Stimulated activated CD4-positive, alpha-beta T cell treated with anti-CD3 and anti-CD28 coated beads, Interleukin-12 subunit alpha, Interleukin-12 subunit beta, amount 100 ng/mL, for 24 hours (primary cell): Measurements from ENCODE around the gene BAIAP2.
A peak's percentile ranks its signal among the peaks of the same experiment; 100 is the strongest.

Source experiments
- DNase-seq, 2 experiments: peaks; one replicate each; pipeline ENCODE4 v3.0.0-alpha.2; 2020; ENCODE audit warnings: low read depth in 2 of 2

The BAIAP2 gene

DNA sequence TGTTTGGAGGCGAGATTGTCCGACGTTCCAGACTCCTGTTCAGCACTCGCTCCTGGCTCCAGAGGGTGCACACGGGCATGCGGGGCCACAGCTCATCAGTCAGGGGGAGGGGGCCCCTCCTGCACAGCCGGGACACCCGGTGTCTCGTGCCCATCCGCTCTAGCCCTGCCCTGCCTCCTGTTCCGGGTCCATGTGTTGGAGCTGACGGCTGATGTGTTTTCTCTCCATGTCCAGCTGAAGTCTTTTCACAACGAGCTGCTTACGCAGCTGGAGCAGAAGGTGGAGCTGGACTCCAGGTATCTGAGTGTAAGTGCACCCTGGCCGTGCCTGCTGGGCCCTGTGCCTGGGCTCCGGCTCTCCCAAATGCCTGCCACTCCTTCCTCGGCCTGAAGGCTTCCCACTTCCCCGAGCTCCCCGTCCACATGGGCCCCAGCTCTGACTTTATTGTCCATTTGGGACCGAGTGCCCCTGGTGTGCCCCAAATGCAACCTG lies 50.5 kb downstream of the BAIAP2 start:
- no peak for DNase-seq

DNA sequence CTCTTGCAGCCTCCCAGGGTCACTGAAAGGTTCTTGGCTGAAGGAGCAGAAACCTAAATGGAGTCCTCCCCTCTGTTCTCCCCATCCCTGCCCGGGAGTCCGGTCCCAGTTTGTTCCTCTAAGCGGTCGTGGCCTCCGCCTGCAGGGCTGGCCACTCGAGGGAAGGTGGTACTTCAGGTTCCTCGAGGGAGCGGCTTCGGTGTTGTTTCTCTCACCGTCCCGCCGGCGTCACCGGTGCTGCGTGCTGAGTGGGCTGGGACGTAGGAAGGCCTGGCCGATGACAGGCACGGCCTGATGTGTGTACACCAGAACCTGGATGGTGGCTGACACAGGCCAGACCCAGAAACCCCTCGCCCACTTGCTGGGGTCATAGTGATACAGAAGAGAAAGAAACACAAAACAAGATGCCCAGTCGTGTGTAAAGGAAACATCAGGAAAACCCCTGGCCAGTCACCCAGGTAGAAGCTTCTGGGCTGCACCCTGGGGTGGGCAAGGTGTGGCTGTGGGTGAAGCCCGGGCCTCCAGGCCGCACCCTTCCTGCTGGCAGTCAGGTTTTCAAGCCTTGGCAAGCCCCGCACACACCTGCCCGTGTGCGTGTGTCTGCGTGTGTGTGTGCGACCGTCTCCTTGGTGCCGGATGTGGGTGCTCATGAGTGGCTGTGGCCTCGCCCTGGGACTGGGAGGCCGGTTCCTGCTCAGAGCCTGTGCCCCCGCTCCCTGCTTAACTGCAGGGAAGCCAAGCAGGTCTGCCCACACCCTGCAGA lies 52.0 kb downstream of the BAIAP2 start:
- no peak for DNase-seq

DNA sequence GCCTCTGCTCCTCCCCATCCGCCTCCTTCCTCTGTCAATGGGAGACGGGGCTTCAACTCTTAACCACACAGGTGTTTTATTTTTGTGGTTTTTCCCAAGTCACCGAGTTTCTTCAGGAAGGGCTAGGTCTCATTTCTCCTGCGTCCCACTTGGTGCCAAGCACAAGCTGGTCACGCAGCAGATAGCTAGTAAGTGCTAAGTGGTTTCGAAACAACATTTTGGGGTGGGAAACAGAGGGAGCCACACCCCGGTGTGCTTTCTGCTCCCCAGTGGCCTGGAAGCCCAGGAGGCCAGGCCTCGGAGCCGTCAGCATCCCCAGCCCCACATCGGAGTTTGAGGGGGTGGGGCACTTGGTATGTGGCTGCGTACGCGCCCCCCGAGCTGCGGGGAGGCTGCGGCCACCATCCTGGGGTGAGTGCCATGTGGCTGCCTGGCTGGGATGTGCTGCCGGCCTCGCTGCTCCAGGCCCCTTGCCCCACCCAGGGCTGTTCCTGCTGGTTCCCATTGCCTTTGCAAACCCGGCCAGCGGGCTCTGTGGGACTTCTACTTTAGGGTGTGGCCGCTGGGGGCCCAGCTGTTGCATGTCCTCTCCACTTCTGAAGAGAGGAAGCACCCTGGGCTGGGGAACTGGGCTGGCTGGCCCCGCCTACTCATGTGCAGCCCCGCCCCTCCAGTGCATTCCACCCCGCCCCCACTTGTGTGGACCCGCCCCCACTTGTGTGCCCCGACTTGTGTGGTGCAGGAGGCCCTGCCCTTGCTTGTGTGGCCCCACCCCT lies 55.6 kb downstream of the BAIAP2 start:
- DNase-seq = peak in 1 of 2 experiments; percentile 12

DNA sequence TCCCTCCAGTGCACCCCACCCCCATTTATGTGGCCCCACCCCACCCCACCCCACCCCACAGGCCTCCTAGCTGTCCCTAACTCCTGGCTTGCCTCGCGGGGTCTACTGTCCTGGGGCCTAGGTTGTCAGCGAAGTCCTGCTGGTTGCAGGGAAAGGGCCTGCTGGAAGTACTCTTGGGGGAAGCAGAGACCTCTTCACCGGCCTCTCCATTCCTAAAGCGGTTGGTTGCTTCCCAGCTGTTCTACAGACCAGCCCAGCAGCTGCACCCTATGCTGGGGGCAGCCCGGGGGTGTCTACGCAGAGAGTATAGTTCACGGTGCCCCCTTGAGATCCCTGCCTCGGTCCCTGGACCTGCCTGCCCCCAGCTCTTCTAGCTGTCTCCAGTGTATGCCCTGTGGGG lies 56.2 kb downstream of the BAIAP2 start:
- DNase-seq = no peak

DNA sequence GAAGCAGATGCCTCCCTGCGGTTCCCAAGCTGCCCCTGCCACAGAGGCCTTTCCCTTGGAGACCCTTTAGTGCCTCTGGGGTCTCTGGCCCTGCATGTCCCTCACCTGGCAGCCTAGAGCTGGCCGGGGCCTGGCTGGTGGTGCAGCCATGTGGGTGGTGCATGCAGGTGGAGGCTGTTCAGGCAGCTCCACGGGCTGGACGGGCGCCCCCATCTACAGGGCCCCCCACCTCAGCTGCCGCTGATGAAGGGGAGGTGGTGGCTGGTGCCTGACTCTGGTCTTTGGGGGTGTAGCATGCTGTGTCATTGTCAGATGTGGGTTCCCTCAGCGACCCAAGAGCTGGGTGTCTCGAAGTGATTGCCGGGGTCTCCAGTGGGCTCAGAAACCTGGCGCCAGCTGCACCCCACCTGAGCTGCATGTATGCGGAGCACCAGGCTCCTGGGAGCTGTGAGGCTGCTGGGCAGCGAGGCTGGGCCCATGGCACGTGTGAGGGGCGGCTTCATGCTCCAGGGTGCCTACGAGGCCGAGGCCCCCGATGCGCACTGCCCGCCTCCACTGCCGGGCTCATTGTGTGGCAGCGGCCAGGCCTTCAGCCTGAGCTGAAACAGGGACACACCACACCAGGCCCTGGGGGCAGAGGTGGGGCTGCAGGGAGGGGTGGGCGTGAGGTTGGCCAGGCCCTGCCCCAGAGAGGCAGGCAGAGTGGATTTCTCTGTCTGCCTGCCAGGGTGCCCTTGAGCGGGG lies 57.0 kb downstream of the BAIAP2 start:
- no peak for DNase-seq

DNA sequence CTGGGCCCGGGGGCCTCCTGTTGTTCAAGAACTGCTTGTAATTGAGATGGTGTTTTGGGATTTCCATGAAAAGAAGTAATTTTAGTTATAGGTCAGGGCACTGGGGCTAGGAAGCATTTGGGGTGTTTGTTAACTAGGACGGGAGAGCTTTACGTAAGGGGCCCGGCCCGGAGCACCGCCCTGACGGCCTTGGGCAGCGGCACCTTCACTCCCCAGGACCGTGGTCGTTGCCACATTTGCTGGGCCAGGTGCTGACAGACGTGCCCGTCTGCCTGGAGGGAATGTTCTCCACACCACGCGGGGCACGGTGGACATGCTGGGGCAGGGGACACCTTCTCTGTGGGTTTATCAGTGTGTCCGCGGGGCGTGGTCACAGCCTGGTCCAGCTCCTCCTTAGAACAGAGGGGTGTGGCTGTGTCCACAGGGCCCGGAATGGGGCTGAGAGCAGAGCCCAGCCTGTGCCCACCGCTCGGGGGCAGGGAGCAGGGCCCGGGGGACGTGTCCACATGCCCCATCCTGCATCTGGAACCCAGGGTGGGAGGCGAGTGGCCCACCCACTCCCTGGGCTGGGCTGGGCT lies 57.7 kb downstream of the BAIAP2 start:
- no peak for DNase-seq

DNA sequence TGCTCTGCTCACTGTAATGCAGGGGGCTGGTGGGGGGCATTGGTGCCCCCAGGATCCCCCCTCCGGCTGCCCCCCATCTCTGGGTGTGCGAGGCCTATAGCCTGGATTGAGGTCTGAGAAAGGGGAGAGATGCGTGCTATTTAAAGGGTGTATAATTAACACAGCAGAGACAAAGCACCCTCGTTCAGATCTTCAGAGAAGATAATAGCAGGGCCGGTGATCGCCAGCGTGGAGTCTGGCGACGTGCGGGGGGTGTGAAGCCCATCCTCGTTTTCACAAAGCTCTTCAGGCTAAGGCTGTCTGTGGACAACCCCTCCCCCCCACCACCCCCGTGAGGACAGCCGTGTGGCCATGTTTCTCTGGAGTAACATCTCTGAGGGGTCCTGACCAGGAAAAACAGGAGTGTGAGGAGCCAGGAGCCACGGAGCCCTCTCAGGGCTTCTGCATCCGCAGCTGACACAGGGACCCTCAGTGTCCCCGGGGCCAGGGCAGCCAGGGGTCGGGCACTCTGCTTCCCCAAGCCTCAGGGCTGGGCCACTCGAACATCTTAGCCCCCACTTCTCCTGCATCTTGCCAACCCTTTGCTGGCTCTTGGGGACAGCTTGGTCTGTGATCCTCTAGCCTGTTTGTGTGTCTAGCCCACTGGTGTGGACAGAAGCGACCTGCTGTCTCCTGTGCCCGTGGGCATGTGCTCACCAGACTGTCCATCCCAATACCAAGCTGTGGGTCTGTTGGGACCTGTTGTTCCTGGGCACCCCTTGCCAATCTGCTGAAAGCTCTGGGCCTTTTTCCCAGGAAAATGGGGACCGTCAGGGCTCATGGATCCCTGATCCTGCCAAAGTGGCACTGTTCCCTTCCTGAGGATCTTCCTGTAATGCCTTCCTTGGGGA lies 58.9 kb downstream of the BAIAP2 start:
- no peak for DNase-seq

DNA sequence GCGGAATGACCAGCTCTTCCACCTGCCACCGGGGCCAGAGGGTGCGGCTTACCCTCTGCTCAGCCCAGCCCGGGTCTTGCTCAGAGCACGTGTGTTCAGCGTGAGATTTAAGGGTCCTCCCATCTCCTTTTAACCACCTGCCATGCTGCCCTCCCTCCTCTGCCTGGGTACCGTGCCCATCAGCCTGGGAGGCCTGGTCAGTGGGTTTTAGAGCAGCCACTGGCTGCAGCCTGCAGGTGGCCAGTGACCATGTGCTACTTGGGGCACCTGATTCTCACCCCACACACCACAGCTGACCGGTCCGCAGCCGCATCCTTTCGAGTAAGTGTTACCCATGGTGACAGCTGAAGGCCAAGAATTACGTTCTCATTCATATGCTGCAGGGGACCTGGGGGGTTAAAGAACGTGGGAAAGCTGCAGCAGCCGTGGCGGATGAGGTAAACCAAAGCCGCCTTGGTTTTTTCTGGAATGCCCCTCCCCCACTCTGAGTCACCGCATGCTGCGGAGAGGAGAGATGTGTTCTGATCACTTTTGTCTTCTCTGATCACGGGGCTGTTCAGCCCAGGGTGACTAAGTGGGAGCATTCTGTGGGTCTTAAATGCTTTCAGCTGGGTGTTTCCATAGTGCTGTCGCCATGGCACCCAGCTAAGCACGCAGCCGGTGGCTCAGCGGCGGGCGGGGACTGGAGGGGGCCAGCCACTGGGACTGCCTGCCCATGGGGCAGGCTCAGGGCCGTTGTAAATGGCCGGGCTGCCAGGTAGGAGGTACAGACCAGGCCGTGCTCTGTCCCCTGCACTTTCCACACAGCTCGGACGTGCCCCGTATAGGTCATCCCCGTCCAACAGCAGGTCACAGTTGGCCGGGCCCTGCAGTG lies 59.8 kb downstream of the BAIAP2 start:
- DNase-seq = peak; percentile 57 to 79

DNA sequence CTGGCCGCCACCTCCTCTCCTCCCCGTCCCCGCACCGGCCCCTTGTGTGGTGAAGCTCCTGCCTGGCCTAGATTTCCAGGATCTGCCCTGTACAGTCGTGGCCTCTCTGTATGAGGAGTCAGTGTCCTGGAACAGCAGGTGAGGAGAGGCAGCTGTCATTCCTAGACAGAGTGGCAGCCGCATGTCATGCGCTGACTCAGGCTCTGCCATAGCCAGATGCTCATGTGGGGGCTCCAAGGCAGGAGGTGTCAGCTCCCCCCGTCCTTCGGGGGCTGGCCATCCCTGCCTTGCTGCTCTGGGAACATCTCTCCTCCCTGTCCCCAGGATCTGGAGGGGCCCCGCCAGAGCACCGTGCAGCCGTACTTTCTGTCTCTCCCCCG lies 60.4 kb downstream of the BAIAP2 start:
- DNase-seq = no peak

DNA sequence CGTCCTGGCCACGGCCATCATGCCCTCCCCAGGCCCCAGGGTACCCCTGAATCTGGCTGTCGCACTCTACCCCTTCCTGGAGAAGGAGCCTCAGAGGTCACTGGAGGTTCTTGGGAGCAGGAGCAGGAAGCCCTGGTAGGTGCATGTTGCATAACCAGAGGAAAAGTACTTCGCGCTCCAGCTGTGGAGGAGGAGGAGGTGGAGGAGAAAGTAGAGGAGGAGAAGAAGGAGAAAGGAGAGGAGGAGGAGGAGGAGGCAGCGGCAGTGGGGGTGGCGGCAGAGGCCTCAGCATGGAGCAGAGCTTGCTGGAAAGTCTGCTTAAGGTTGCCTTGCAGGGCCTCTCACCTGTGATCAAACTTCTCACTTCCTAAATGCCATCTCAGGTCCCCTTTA lies 61.8 kb downstream of the BAIAP2 start:
- DNase-seq = no peak

DNA sequence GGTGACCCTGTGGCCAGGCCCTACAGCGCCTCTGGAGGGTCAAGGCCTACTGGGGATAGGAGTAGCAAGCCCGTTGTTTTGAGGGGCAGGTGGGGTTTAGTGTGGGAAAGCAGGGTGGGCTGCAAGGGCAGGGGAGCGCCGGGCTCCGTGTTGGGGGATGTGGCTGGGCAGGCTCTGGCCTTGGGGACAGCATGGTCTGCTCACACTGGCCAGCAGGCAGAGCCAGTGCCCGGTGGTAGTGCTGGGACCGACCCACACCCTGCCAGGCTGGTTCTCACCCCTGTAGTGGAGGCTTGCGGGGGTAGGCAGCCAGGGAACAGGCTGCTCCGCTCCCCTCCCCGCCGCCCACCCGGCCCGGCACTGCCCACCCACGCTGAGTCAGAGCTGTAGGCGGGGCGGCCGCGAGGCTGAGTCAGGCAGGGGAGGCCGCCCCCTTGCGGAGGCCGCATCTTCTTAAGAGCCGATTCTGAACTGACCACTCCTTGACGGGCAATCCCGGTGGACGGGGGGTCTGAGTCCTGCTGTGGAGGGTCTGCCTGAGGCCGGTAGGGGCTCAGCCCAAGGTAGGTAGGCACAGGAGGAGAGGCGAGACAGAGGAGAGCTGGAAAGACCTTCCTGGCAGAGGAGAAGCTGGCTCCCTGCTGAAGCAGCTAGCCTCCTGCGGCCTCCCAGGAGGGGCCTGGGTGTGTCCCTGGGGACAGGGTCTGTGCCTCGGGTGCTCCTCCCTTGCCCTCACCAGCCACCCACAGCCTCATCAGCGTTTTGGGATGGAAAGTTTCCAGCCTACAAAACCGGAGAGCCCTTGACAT lies 62.4 kb downstream of the BAIAP2 start:
- peak in 1 of 2 experiments; percentile 15 for DNase-seq

DNA sequence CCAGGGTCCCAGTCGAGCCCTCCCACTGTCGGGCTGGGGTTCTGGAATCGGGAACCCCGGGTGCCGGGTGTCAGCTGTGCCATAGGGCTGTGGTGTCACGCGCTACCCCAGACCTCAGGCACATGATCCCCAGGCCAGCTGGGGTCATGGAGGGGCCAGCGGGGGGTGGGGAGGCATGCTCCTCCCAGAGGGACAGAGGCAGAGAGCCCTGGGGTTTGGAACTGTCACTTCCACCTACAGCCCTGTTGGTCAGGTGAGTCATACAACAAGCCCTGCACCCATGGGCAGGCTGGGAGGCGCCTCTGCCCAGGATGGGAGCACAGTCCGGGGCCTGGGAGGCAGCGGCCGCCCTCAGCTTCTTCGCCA lies 63.0 kb downstream of the BAIAP2 start:
- DNase-seq = no peak

DNA sequence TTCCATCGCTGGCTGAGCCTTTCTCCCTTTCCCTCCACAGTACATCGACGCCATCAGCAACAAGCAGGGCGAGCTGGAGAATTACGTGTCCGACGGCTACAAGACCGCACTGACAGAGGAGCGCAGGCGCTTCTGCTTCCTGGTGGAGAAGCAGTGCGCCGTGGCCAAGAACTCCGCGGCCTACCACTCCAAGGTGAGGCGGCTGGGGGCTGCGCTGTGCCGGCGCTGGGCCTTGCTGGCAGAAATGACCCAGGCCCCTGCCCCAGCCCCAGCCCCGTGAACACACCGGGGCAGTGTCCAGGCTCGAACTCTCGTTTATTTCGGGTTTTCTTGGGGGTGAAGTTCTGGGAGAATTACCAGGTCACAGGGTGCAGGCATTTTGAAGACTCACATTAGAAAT lies 64.9 kb downstream of the BAIAP2 start:
- no peak for DNase-seq

DNA sequence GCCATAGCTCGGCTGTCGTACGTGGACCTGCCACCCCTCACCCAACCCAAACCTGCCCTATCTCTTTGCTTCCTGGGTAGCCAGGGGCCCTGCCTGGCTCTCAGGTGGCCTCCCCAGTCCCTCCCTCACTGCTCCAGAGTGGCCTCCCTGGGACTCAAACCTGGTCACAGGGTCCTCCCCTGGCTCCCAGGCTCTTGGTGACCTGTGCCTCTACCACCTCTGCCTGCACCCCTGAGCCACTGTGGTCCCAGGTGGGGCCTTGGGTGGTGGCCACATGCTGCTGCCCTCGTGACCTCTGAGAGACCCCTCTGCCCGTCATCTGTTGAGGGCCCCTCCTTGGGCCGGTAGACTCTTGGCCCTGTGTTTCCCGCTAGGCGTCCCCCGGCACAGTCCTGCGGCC lies 65.7 kb downstream of the BAIAP2 start:
- no peak for DNase-seq

DNA sequence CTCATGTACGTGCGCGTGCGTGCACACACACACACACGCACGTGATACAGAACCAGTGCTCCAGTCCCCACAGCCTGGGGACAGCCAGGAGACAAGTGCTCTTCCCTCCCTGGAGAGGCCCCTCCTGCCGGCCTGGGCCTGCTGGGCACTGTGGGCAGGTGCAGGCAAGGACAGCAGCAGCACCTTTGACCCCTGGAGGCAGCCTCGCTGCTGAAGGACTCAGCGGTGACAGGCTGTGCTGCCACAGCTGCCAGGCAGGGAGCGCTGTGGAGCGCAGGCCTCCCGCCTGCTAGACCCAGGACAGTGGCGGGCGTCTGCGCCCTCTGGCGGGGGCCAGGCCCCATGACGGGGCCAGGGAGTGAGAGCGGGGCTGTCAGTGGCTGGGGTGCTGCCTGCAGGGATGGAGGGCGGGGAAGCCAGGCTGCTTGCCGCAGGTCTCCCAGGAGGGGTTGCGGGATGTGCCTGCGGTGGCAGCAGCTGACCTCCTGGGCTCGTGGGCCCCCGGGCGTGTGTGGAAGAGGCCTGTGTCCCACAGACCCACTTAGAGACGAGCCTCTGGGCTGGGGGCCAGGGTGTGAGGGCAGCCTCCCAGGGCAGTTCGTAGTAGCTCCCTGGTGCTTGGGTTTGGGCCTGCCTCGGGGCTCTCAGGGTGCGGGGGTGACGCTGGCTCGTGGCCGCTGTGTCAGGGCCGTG lies 66.8 kb downstream of the BAIAP2 start:
- peak; percentile 74 to 81 for DNase-seq

DNA sequence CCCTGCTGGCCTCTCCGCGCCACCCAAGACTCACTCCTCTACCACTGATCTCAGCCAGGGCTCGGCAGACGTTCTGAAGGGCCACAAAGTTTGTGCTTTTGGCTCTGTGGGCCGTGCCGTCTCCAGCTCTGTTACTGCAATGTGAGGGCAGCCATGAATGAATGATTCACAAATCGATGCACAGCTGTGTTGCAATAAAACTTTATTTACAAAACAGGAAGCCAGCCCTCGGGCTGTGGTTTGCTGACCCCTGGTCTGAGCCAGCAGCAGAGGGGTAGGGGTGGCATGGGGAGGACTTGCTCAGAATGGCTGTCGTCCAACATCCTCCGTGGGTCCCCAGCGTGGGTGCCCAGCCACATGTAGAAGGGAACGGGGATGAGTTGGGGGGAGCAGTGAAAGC lies 67.4 kb downstream of the BAIAP2 start:
- no peak for DNase-seq

DNA sequence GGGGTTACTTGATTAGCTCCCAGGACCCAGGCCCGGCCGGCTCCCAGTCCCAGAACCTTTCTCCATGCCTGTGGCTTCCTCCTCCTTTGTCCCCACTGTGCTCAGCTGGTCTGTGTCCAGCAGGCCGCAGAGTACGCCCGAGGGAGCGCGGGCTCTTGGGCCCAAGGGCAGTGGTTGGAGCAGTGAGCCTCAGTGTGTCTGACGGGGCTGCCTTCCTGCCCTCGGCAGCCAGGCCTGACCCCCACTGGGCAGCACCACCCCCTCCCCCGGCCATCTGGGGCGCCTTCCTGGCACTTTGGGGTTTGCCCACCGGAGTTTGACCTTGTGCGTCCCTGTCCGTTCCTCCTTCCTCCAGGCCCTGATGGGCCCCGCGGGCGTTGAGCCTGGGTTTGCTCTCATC lies 67.9 kb downstream of the BAIAP2 start:
- no peak for DNase-seq

DNA sequence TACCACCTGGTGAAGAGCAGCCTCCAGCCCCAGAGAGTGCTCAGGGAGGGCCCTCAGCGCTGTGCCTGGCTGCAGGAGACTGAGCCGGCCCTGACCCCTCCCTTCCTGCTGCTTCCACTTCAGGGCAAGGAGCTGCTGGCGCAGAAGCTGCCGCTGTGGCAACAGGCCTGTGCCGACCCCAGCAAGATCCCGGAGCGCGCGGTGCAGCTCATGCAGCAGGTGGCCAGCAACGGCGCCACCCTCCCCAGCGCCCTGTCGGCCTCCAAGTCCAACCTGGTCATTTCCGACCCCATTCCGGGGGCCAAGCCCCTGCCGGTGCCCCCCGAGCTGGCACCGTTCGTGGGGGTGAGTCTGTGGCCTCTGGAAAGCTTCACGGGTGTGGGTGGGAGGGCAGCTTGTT lies 68.4 kb downstream of the BAIAP2 start:
- no peak for DNase-seq

DNA sequence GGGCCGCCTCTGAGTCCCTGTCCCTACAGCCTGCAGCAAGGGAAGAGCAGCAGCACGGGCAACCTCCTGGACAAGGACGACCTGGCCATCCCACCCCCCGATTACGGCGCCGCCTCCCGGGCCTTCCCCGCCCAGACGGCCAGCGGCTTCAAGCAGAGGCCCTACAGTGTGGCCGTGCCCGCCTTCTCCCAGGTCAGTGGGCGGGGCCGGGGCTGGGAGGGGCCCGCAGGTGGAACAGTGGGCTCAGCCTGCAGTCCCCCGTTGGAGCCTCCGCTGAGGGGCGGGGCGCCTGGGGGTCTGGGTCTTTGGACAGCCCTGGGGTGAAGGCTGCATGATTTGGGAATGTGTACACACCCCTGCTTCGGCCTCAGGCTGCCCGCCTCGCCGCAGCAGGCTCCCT lies 71.8 kb downstream of the BAIAP2 start:
- no peak for DNase-seq
